Upper lobe of left lung (tissue), 4 donors: ENCODE measurements around the gene CCDC171.

Experiments used
- CTCF ChIP-seq, 6 experiments: fragments of 450-650 bp in 4 of 6; fragments of 200-600 bp in 2 of 6; sonication (generic) in 2 of 6; IDR thresholded peaks; one replicate each; pipeline ENCODE4 v1.5.1; 2016 to 2019; ENCODE audit warnings: antibody characterized with exemption in 6 of 6
- EP300 ChIP-seq, 4 donors: sonication (generic); formaldehyde crosslinking; IDR thresholded peaks; one replicate each; pipeline ENCODE4 v1.5.1; 2017; ENCODE audit warnings: antibody characterized with exemption in 4 of 4, control low read depth in 2 of 4
- POLR2A ChIP-seq, 4 donors: fragments of 450-650 bp; IDR thresholded peaks; one replicate each; pipeline ENCODE4 v1.5.1; 2016 to 2017; ENCODE audit warnings: antibody characterized with exemption in 4 of 4, mild to moderate bottlenecking in 2 of 4
- POLR2AphosphoS5 ChIP-seq, 2 donors: sonication (generic); formaldehyde crosslinking; IDR thresholded peaks; one replicate each; pipeline ENCODE4 v1.5.1; 2017; ENCODE audit warnings: antibody characterized with exemption in 2 of 2

DNA sequence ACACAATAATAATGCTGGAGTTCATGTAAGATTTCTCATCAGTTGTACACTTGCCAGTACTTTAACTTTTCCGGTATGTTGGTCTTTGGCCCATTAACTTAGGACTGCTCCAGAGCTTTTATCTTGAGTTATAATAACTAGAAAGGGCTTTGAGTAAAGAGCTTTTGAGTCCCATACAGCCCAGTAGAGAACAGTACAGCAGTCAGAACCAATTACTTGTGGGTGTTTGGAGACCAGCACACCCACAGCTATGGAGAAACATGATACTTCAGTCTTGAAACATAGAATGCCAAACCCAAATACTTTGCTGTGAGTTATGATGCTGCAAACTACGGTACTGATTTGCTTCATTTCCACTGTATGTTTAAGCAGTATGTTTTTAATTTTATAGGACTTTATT lies 374.3 kb downstream of the CCDC171 start:
- TF ChIP-seq CTCF (IDR thresholded peaks at IDR 0.05) (no peak), EP300 (IDR thresholded peaks at IDR 0.05) (no peak), POLR2A (IDR thresholded peaks at IDR 0.05) (no peak), POLR2AphosphoS5 (IDR thresholded peaks at IDR 0.05) (no peak)
